Stomach (tissue), 4 donors: ENCODE results near the gene XIRP2.

Experiments used
- CTCF ChIP-seq, 7 experiments: fragments of 450-650 bp in 4 of 7; fragments of 200-600 bp in 3 of 7; sonication (generic) in 3 of 7; IDR thresholded peaks; one replicate each; pipeline ENCODE4 v1.5.1; 2016 to 2019; ENCODE audit warnings: antibody characterized with exemption in 7 of 7, control low read depth in 2 of 7, mild to moderate bottlenecking in 1 of 7
- POLR2AphosphoS5 ChIP-seq, 3 donors: sonication (generic); formaldehyde crosslinking; IDR thresholded peaks; one replicate each; pipeline ENCODE4 v1.6.1; 2016; ENCODE audit warnings: antibody characterized with exemption in 3 of 3

- TF ChIP-seq CTCF (IDR thresholded peaks at IDR 0.05) (no peak), POLR2AphosphoS5 (IDR thresholded peaks at IDR 0.05) (no peak)
Observed at GRCh38 chr2:167287212-167287611, 398.9 kb downstream of the XIRP2 start.
